GM12878 (cell line): ENCODE data around the gene UGT2A3.

Source experiments
- POLR2A ChIP-seq: IDR thresholded peaks from 2 replicates; pipeline ENCODE4 v1.6.1; 2011; ENCODE audit warnings: low read depth, mild to moderate bottlenecking, low read length
- SREBF2 ChIP-seq: IDR thresholded peaks from 2 replicates; pipeline ENCODE4 v1.6.1; 2012; ENCODE audit warnings: mild to moderate bottlenecking, low read length
- TCF7 ChIP-seq: IDR thresholded peaks from 2 replicates; pipeline ENCODE4 v1.6.1; 2014; ENCODE audit warnings: antibody characterized with exemption, borderline replicate concordance
- TF ChIP-seq, protein P1 (sequence below), 3 experiments: IDR thresholded peaks in 2 of 3; conservative IDR thresholded peaks in 1 of 3; 2 replicates each; pipeline ENCODE4 v1.5.1; 2011; ENCODE audit warnings: low read depth in 3 of 3, low read length in 3 of 3, mild to moderate bottlenecking in 3 of 3, control low read depth in 2 of 3, moderate library complexity in 2 of 3, inconsistent platforms in 1 of 3, mixed read lengths in 1 of 3; ENCODE audit not compliant: control insufficient read depth in 2 of 3, insufficient read depth in 1 of 3; ENCODE audit errors: extremely low read depth in 1 of 3
- TF ChIP-seq, protein P2 (sequence below): IDR thresholded peaks from 2 replicates; pipeline ENCODE4 v1.6.1; 2012; ENCODE audit warnings: mild to moderate bottlenecking, low read depth, low read length
- TF ChIP-seq, protein P3 (sequence below): IDR thresholded peaks from 2 replicates; pipeline ENCODE4 v1.6.1; 2012; ENCODE audit warnings: low read depth, low read length, improper control_type of control experiment
- TF ChIP-seq, protein P4 (sequence below): IDR thresholded peaks from 2 replicates; pipeline ENCODE4 v1.6.1; 2012; ENCODE audit warnings: low read depth, low read length, improper control_type of control experiment
- TF ChIP-seq, protein P5 (sequence below): IDR thresholded peaks from 2 replicates; pipeline ENCODE4 v1.6.1; 2012; ENCODE audit warnings: low read length, inconsistent platforms
- TF ChIP-seq, protein P6 (sequence below): IDR thresholded peaks from 2 replicates; pipeline ENCODE4 v1.6.1; 2011; ENCODE audit warnings: borderline replicate concordance, low read depth, mild to moderate bottlenecking, moderate library complexity, mixed read lengths, low read length; ENCODE audit not compliant: insufficient read depth; ENCODE audit errors: extremely low read length

DNA sequence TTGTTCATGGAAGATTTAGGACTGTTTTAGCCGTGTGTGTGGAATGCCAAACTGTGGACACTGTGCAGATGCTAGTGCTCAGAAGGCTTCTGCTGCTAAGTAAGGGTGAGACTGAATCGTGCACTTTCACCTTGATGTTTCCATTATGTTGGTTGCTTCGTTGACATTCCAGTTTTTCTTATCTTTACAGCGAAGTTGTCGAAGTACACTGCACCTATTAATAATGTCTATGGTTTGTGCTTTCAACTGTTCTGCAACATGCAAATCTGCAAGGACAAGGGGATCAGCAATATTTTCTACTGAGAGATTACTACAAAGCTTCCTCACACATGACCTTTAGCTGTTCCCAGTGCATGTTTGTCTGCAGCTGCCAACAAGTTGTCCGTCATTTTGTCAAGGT is 67.7 kb downstream of the UGT2A3 start:
- TF ChIP-seq, protein P1, sequence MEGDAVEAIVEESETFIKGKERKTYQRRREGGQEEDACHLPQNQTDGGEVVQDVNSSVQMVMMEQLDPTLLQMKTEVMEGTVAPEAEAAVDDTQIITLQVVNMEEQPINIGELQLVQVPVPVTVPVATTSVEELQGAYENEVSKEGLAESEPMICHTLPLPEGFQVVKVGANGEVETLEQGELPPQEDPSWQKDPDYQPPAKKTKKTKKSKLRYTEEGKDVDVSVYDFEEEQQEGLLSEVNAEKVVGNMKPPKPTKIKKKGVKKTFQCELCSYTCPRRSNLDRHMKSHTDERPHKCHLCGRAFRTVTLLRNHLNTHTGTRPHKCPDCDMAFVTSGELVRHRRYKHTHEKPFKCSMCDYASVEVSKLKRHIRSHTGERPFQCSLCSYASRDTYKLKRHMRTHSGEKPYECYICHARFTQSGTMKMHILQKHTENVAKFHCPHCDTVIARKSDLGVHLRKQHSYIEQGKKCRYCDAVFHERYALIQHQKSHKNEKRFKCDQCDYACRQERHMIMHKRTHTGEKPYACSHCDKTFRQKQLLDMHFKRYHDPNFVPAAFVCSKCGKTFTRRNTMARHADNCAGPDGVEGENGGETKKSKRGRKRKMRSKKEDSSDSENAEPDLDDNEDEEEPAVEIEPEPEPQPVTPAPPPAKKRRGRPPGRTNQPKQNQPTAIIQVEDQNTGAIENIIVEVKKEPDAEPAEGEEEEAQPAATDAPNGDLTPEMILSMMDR (IDR thresholded peaks at IDR 0.05 in 2 of 3, conservative IDR thresholded peaks at IDR 0.05 in 1 of 3; ENCODE audit: control insufficient read depth in 2 of 3, extremely low read depth in 1 of 3, insufficient read depth in 1 of 3, low read depth in 3 of 3, low read length in 3 of 3): no peak
- TF ChIP-seq, protein P2, sequence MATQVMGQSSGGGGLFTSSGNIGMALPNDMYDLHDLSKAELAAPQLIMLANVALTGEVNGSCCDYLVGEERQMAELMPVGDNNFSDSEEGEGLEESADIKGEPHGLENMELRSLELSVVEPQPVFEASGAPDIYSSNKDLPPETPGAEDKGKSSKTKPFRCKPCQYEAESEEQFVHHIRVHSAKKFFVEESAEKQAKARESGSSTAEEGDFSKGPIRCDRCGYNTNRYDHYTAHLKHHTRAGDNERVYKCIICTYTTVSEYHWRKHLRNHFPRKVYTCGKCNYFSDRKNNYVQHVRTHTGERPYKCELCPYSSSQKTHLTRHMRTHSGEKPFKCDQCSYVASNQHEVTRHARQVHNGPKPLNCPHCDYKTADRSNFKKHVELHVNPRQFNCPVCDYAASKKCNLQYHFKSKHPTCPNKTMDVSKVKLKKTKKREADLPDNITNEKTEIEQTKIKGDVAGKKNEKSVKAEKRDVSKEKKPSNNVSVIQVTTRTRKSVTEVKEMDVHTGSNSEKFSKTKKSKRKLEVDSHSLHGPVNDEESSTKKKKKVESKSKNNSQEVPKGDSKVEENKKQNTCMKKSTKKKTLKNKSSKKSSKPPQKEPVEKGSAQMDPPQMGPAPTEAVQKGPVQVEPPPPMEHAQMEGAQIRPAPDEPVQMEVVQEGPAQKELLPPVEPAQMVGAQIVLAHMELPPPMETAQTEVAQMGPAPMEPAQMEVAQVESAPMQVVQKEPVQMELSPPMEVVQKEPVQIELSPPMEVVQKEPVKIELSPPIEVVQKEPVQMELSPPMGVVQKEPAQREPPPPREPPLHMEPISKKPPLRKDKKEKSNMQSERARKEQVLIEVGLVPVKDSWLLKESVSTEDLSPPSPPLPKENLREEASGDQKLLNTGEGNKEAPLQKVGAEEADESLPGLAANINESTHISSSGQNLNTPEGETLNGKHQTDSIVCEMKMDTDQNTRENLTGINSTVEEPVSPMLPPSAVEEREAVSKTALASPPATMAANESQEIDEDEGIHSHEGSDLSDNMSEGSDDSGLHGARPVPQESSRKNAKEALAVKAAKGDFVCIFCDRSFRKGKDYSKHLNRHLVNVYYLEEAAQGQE: no peak
- TF ChIP-seq, protein P3, sequence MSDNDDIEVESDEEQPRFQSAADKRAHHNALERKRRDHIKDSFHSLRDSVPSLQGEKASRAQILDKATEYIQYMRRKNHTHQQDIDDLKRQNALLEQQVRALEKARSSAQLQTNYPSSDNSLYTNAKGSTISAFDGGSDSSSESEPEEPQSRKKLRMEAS: no peak
- TF ChIP-seq POLR2A (no peak), SREBF2 (no peak), TCF7 (no peak)
- TF ChIP-seq, protein P4, sequence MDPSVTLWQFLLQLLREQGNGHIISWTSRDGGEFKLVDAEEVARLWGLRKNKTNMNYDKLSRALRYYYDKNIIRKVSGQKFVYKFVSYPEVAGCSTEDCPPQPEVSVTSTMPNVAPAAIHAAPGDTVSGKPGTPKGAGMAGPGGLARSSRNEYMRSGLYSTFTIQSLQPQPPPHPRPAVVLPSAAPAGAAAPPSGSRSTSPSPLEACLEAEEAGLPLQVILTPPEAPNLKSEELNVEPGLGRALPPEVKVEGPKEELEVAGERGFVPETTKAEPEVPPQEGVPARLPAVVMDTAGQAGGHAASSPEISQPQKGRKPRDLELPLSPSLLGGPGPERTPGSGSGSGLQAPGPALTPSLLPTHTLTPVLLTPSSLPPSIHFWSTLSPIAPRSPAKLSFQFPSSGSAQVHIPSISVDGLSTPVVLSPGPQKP: no peak
- TF ChIP-seq, protein P5, sequence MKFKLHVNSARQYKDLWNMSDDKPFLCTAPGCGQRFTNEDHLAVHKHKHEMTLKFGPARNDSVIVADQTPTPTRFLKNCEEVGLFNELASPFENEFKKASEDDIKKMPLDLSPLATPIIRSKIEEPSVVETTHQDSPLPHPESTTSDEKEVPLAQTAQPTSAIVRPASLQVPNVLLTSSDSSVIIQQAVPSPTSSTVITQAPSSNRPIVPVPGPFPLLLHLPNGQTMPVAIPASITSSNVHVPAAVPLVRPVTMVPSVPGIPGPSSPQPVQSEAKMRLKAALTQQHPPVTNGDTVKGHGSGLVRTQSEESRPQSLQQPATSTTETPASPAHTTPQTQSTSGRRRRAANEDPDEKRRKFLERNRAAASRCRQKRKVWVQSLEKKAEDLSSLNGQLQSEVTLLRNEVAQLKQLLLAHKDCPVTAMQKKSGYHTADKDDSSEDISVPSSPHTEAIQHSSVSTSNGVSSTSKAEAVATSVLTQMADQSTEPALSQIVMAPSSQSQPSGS: no peak
- TF ChIP-seq, protein P6, sequence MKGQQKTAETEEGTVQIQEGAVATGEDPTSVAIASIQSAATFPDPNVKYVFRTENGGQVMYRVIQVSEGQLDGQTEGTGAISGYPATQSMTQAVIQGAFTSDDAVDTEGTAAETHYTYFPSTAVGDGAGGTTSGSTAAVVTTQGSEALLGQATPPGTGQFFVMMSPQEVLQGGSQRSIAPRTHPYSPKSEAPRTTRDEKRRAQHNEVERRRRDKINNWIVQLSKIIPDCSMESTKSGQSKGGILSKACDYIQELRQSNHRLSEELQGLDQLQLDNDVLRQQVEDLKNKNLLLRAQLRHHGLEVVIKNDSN: no peak
